LNCAP (cell line): ENCODE results near the gene BAMBI.

Source experiments
- TF ChIP-seq, protein P1 (sequence below): fragments of 450-650 bp; IDR thresholded peaks from 2 replicates; pipeline ENCODE4 v1.5.1; 2017; ENCODE audit warnings: mild to moderate bottlenecking

BAMBI gene

GRCh38 chr10:28640551-28640950, 36.8 kb upstream of the BAMBI start:
- TF ChIP-seq, protein P1, sequence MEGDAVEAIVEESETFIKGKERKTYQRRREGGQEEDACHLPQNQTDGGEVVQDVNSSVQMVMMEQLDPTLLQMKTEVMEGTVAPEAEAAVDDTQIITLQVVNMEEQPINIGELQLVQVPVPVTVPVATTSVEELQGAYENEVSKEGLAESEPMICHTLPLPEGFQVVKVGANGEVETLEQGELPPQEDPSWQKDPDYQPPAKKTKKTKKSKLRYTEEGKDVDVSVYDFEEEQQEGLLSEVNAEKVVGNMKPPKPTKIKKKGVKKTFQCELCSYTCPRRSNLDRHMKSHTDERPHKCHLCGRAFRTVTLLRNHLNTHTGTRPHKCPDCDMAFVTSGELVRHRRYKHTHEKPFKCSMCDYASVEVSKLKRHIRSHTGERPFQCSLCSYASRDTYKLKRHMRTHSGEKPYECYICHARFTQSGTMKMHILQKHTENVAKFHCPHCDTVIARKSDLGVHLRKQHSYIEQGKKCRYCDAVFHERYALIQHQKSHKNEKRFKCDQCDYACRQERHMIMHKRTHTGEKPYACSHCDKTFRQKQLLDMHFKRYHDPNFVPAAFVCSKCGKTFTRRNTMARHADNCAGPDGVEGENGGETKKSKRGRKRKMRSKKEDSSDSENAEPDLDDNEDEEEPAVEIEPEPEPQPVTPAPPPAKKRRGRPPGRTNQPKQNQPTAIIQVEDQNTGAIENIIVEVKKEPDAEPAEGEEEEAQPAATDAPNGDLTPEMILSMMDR, result no peak

DNA sequence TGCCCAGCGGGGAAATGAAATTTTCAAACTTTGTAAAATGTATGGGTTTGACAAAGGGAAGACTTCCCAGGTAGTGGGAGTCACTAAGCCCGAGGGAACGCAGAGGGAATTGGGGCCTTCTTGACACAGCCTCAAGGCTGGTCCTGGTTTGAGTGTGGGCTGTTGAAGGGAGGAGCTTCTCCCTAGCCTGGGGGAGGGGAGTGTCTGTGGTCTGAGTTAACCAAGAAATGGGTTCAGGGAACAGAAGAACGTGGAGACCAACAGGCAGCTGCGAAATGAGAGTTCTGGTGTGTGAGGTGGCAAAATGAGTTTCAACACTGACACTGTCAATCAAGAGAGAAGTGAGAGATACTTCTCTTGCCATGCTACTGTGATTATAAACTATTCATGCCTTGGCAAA, 32.7 kb upstream of the BAMBI start:
- TF ChIP-seq, protein P1, result no peak

DNA sequence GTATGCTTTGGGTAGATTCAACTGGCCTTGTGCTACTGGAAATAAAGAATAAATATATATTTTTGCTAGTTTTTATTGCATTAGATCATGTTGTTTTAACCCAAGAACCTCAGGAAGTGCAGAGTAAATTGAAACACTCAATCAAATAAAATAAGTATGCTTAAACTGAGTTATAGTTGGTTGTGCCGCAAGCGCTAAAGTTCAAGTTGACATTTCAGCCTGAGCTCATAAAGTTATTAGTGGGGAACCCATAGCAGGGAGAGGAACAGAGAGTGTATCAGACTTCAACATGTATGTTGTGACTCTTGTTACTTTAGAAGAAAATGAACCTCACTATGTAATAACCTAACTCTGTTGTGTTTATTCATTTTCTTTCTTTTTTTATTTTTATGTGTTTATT, 25.2 kb upstream of the BAMBI start:
- TF ChIP-seq, protein P1, result no peak

DNA sequence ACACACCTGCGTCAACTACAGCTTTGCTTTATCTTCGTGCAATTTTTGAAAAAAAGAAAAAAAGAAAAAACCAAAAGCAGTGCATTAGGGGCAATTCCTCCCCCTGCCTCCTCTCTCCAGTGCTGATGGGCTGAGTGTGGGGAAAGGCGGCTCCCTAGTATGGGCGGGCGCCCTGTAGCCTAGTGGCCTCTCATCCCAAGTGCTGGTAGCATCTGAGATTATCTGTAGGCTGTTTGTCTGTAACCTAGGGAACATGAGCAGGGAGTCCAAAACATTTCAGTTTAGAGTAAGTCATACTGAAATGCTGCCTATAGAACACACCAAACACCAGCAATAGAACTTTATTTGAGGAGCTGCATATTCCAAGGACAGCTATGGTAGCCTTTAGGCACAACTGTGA, 24.6 kb upstream of the BAMBI start:
- TF ChIP-seq, protein P1, result no peak

DNA sequence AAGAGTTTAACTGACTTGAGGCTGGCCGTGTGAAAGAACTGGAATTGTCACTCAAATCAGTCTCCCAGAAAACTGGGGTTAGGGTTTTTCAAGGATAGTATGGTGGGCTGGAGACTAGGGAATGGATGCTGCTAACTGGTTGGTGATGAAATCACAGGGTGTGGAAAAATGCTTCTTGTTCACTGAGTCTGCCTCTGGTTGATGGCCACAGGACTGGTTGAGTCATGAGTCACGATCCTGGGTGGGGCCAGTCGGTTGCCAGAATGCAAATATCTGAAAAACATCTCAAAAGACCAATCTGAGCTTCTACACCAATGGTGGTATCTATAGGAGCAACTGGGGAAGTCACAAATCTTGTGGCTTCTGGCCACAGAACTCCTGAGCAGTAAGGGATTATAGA, 16.3 kb upstream of the BAMBI start:
- TF ChIP-seq, protein P1, result no peak

DNA sequence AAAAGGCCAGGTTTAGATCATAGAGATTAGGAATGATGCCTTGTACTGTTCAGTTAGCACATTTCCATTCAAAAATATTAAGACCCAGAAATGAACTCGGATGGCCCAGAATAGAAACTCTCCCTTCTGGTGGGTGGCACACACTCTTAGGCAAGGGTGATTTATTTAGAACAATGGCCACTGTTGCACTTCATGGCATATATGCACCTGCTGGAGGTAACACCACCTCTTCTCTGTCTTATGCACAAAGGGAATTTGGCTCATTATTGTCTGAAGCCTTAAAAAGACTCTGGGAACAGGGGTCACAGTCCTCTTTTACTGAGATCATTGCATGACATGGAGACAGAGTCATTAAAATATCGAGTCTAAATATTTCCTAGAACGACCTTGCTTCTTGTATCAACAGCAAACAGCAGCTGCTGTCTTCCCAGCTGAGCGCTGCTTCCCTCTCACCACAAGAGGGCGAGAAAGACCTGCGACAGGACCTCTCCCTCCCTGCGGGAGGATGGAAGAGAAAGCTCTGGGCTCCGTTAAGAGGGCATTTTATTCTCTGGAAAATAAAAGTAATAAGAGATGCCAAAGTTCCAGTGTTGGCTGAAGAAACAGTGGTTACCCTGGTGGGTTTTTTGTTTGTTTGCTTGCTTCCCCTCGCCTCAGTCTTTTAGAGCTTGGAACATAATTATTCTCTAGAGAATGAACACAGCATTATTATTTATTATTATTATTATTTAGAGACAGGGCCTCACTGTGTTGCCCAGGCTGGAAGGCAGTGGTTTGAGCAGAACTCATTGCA, 13.5 kb upstream of the BAMBI start:
- TF ChIP-seq, protein P1, result peak; percentile 99

- TF ChIP-seq, protein P1, result no peak
Observed at GRCh38 chr10:28664369-28664740, 13.0 kb upstream of the BAMBI start.
